SU-DHL-6 (cell line): ENCODE data around the gene NRP2.

Experiments used
- H2AFZ ChIP-seq: fragments of 200-600 bp; sonication (generic); 2 replicates; pipeline ENCODE4 v1.6.1; 2014; ENCODE audit warnings: low read depth, mild to moderate bottlenecking, moderate library complexity, mixed read lengths, antibody characterized with exemption, low read length; ENCODE audit not compliant: severe bottlenecking
- H3F3A ChIP-seq: fragments of 200-600 bp; shearing (Covaris generic); 2 replicates; pipeline ENCODE4 v1.6.0; 2016; ENCODE audit warnings: antibody characterized with exemption, mild to moderate bottlenecking; ENCODE audit not compliant: insufficient read depth
- H3K27ac ChIP-seq: fragments of 200-600 bp; sonication (generic); 2 replicates; pipeline ENCODE4 v1.5.1; 2016; ENCODE audit warnings: low read depth, mild to moderate bottlenecking, low read length, moderate library complexity, mixed read lengths
- H3K27me3 ChIP-seq: fragments of 200-600 bp; sonication (generic), shearing (Covaris generic); 2 replicates; pipeline ENCODE4 v1.6.0; 2014; ENCODE audit warnings: mild to moderate bottlenecking, low read length
- H3K36me3 ChIP-seq: fragments of 200-600 bp; sonication (generic); 2 replicates; pipeline ENCODE4 v1.6.1; 2014; ENCODE audit warnings: mild to moderate bottlenecking, low read length, mixed read lengths
- H3K4me2 ChIP-seq: fragments of 300-600, 200-600 bp; shearing (Covaris generic), sonication (generic); 2 replicates; pipeline ENCODE4 v1.6.0; 2014; ENCODE audit warnings: low read length, low read depth, mild to moderate bottlenecking; ENCODE audit not compliant: poor library complexity, severe bottlenecking
- H3K4me3 ChIP-seq: fragments of 200-600 bp; sonication (generic); 2 replicates; pipeline ENCODE4 v1.5.1; 2014; ENCODE audit warnings: antibody characterized with exemption, low read length, mild to moderate bottlenecking, mixed read lengths; ENCODE audit not compliant: insufficient read depth, poor library complexity, severe bottlenecking
- H3K79me2 ChIP-seq: fragments of 200-600 bp; sonication (generic); 2 replicates; pipeline ENCODE4 v1.6.1; 2014; ENCODE audit warnings: mild to moderate bottlenecking, low read length, moderate library complexity; ENCODE audit not compliant: insufficient read depth
- H3K9ac ChIP-seq: fragments of 200-600 bp; sonication (generic); 2 replicates; pipeline ENCODE4 v1.7.0; 2014; ENCODE audit warnings: mild to moderate bottlenecking, low read length
- H3K9me2 ChIP-seq: fragments of 200-600 bp; sonication (generic); replicated peaks from 2 replicates; pipeline ENCODE4 v1.6.1; 2014; ENCODE audit warnings: low read length; ENCODE audit not compliant: insufficient read depth
- H3K9me3 ChIP-seq: fragments of 200-600 bp; sonication (generic); 2 replicates; pipeline ENCODE4 v1.6.1; 2014; ENCODE audit warnings: low read length, mixed read lengths; ENCODE audit not compliant: insufficient read depth
- H4K20me1 ChIP-seq: fragments of 200-600 bp; sonication (generic); 2 replicates; pipeline ENCODE4 v1.6.1; 2014; ENCODE audit warnings: low read depth, mild to moderate bottlenecking, antibody characterized with exemption, low read length, moderate library complexity, mixed read lengths
- EZH2phosphoT487 ChIP-seq: fragments of 200-600 bp; sonication (generic), shearing (Covaris generic); conservative IDR thresholded peaks from 2 replicates; pipeline ENCODE4 v1.6.1; 2018; ENCODE audit warnings: mild to moderate bottlenecking, antibody characterized with exemption, low read length, moderate library complexity, mixed read lengths
- TF ChIP-seq, protein P1 (sequence below): fragments of 200-600 bp; sonication (generic); IDR thresholded peaks from one replicate; pipeline ENCODE4 v1.5.1; 2017; ENCODE audit warnings: antibody characterized with exemption, mild to moderate bottlenecking, low read length, moderate library complexity; ENCODE audit not compliant: insufficient read depth, poor library complexity, severe bottlenecking

NRP2 gene

DNA sequence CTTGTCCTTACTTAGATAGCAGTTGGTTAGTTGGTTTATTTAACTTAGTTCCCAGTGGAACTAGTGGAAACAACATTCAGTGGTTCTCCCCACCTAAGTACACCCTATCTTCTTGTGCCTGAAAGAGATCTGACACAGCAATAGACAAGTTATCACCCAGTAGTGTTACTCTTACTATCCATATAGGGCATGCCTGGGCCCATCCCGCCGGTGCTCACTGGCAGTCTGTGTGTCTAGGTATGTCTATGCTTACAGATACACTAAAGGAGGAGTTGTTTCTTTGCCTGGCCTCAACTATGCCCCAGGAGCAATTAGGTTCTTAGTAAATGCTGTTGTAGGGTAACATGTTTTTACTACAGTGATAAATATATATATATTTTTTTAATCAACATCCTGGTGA, 12.0 kb upstream of the NRP2 start:
- H3K4me3 ChIP-seq: no peak overlapping the region
- TF ChIP-seq EZH2phosphoT487: no peak
- TF ChIP-seq, protein P1, sequence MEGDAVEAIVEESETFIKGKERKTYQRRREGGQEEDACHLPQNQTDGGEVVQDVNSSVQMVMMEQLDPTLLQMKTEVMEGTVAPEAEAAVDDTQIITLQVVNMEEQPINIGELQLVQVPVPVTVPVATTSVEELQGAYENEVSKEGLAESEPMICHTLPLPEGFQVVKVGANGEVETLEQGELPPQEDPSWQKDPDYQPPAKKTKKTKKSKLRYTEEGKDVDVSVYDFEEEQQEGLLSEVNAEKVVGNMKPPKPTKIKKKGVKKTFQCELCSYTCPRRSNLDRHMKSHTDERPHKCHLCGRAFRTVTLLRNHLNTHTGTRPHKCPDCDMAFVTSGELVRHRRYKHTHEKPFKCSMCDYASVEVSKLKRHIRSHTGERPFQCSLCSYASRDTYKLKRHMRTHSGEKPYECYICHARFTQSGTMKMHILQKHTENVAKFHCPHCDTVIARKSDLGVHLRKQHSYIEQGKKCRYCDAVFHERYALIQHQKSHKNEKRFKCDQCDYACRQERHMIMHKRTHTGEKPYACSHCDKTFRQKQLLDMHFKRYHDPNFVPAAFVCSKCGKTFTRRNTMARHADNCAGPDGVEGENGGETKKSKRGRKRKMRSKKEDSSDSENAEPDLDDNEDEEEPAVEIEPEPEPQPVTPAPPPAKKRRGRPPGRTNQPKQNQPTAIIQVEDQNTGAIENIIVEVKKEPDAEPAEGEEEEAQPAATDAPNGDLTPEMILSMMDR: no peak
- H3K4me2 ChIP-seq: no peak overlapping the region
- H3K79me2 ChIP-seq: no peaks in the 10 kb centered on the region
- H3K27ac ChIP-seq: no peak overlapping the region
- no peaks in the 10 kb centered on the region for H3K36me3 ChIP-seq
- H4K20me1 ChIP-seq: no peaks in the 10 kb centered on the region
- no peaks in the 10 kb centered on the region for H3K27me3 ChIP-seq
- H3K9me3 ChIP-seq: no peaks in the 10 kb centered on the region
- H3K9ac ChIP-seq: no peak overlapping the region
- H3F3A ChIP-seq: no peaks in the 10 kb centered on the region
- H3K9me2 ChIP-seq: no peaks in the 10 kb centered on the region
- H2AFZ ChIP-seq: no peak overlapping the region

DNA sequence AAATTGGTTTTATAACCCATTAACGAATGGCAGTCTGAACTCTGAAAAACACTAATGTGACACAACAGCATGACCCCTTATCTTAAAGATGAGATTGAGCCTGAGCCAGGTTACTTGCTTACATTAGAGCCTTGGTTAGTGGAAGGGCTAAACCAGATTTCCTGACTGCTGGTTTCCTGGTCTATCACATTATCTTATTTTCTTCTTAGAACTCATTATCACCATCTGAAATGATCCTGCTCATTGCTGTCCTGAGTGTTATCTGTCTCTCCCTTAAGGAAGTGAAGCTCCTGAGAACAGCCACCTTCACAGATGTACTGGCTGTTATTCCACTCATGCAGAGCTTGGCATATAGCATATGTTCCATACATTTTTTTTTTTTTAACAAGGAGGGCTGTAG, 9.0 kb upstream of the NRP2 start:
- no peaks in the 10 kb centered on the region for H4K20me1 ChIP-seq
- H3K27ac ChIP-seq: no peak overlapping the region
- H3K9me3 ChIP-seq: no peaks in the 10 kb centered on the region
- H3K4me2 ChIP-seq: no peak overlapping the region
- H3K27me3 ChIP-seq: 0 out of 2 replicates have a peak, but pooled peaks cover 3% of the 10 kb centered on the region
- H2AFZ ChIP-seq: no peak overlapping the region
- TF ChIP-seq, protein P1: no peak
- no peak for TF ChIP-seq EZH2phosphoT487
- no peak overlapping the region for H3K4me3 ChIP-seq
- no peaks in the 10 kb centered on the region for H3K79me2 ChIP-seq
- no peaks in the 10 kb centered on the region for H3K9me2 ChIP-seq
- no peak overlapping the region for H3K9ac ChIP-seq
- H3F3A ChIP-seq: no peaks in the 10 kb centered on the region
- no peaks in the 10 kb centered on the region for H3K36me3 ChIP-seq

DNA sequence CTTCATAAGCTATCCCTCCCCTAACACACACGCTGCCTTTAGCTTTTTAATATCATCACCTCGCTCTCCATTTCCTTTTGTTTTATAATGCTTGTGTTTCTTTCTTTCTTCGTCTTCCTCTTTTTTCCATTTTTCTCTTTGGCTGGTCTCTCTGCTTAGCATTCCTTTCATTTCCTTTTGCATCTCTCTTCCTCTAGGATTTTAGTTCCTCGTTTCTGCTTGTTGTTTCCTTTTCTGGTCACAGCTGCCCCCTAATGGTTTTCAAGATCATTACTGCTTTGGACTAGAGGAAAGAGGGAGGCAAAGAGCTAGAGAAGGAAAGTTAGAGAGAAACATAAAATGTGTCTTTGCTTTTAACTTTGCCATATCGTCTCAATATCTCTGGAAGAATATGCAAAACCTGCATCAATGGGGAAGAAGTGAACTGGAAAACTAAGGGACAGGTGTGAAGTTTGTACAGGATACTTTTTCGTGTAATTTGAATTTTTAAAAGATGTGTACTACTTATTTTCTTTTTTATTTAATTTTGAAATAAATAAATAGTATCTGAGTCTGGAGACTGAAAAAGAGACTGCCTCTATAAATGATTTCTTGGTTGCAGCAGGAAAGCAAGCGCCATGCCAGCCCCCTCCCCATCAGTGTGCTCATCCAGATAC, 6.3 kb upstream of the NRP2 start:
- Histone ChIP-seq H2AFZ (no peak overlapping the region), H3K27me3 (0 out of 2 replicates have a peak, but pooled peaks cover 3% of the 10 kb centered on the region), H3K9ac (no peak overlapping the region), H3K4me2 (no peak overlapping the region), H3K27ac (no peak overlapping the region), H3F3A (peaks cover 1% of the 10 kb centered on the region; the same call in 1 of the 2 replicates), H3K9me3 (no peaks in the 10 kb centered on the region), H3K4me3 (no peak overlapping the region), H3K9me2 (no peaks in the 10 kb centered on the region), H4K20me1 (no peaks in the 10 kb centered on the region), H3K79me2 (no peaks in the 10 kb centered on the region), H3K36me3 (no peaks in the 10 kb centered on the region)
- TF ChIP-seq, protein P1: peak; percentile 88
- no peak for TF ChIP-seq EZH2phosphoT487
